ENCODE data around the gene ENC1. TPM values are rescaled to one million over a fixed set of nuclear protein-coding genes. Genes with fewer than 3 reads are reported as not detected.

The ENC1 gene
- total and polyA plus RNA-seq, 2 experiments from 2014 or later = 58.8 to 151 TPM

GRCh38 chr5:74616236-74617146 lies 24.0 kb downstream of the ENC1 start:
- Histone ChIP-seq H3K27ac (peak overlapping the region; percentile 77), H3K9me2 (replicated peaks; ENCODE audit: insufficient read depth) (no peaks in the 10 kb centered on the region), H3K36me3 (replicated peaks; ENCODE audit: insufficient read depth, low read depth) (no peaks in the 10 kb centered on the region), H3K27me3 (no peaks in the 10 kb centered on the region), H2AFZ (no peak overlapping the region), H3K4me3 (no peak overlapping the region), H3K4me2 (no peak overlapping the region), H3K79me2 (no peaks in the 10 kb centered on the region), H4K20me1 (ENCODE audit: insufficient read depth, poor library complexity, severe bottlenecking) (no peaks in the 10 kb centered on the region), H3K4me1 (ENCODE audit: insufficient read depth) (peaks cover 6% of the 10 kb centered on the region), H3K9me3 (ENCODE audit: low read depth) (no peaks in the 10 kb centered on the region)
- TF ChIP-seq EZH2phosphoT487 (IDR thresholded peaks at IDR 0.05; ENCODE audit: low read depth, severe bottlenecking, unreplicated experiment) (no peak), EZH2 (IDR thresholded peaks at IDR 0.05; ENCODE audit: borderline replicate concordance) (no peak)
- TF ChIP-seq, protein P1, sequence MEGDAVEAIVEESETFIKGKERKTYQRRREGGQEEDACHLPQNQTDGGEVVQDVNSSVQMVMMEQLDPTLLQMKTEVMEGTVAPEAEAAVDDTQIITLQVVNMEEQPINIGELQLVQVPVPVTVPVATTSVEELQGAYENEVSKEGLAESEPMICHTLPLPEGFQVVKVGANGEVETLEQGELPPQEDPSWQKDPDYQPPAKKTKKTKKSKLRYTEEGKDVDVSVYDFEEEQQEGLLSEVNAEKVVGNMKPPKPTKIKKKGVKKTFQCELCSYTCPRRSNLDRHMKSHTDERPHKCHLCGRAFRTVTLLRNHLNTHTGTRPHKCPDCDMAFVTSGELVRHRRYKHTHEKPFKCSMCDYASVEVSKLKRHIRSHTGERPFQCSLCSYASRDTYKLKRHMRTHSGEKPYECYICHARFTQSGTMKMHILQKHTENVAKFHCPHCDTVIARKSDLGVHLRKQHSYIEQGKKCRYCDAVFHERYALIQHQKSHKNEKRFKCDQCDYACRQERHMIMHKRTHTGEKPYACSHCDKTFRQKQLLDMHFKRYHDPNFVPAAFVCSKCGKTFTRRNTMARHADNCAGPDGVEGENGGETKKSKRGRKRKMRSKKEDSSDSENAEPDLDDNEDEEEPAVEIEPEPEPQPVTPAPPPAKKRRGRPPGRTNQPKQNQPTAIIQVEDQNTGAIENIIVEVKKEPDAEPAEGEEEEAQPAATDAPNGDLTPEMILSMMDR (IDR thresholded peaks at IDR 0.05; ENCODE audit: poor library complexity) = no peak
- peak; percentile 37 for DNase-seq (ENCODE audit: low spot score)
- WGBS (ENCODE audit: low lambda C conversion rate, missing lambda C conversion rate) = 68% methylated on average over 23 of the region's 23 CpGs

DNA sequence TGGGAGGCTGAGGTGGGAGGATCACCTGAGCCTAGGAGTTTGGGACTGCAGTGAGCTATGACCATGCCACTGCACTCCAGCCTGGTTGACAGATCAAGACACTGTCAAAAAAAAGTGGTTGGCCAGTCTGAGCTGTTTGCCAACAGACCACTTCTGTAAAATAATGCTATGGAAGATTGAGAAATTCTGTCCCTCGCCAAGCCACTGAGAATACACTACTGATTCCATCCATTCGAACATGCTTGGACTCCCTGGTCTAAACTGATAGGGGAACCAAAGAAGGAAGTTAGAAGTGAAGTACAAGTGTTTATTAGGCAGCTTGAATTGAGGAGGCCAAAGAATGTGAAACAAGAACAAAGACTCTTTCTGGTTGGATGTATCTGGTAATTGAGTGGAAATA lies 27.2 kb downstream of the ENC1 start:
- Histone ChIP-seq H3K36me3 (replicated peaks; ENCODE audit: insufficient read depth, low read depth) (no peaks in the 10 kb centered on the region), H3K27ac (no peak overlapping the region), H3K4me1 (ENCODE audit: insufficient read depth) (peaks cover 7% of the 10 kb centered on the region), H4K20me1 (ENCODE audit: insufficient read depth, poor library complexity, severe bottlenecking) (no peaks in the 10 kb centered on the region), H3K4me2 (no peak overlapping the region), H3K27me3 (no peaks in the 10 kb centered on the region), H2AFZ (no peak overlapping the region), H3K4me3 (no peak overlapping the region), H3K79me2 (no peaks in the 10 kb centered on the region), H3K9me2 (replicated peaks; ENCODE audit: insufficient read depth) (no peaks in the 10 kb centered on the region), H3K9me3 (ENCODE audit: low read depth) (no peaks in the 10 kb centered on the region)
- TF ChIP-seq, protein P1 (IDR thresholded peaks at IDR 0.05; ENCODE audit: poor library complexity) = no peak
- no peak for TF ChIP-seq EZH2 (IDR thresholded peaks at IDR 0.05; ENCODE audit: borderline replicate concordance)
- no peak for TF ChIP-seq EZH2phosphoT487 (IDR thresholded peaks at IDR 0.05; ENCODE audit: low read depth, severe bottlenecking, unreplicated experiment)
- no peak for DNase-seq (ENCODE audit: low spot score)
- 100% methylated on average over 2 of the region's 2 CpGs for whole genome bisulfite sequencing (ENCODE audit: low lambda C conversion rate, missing lambda C conversion rate)

GRCh38 chr5:74612045-74612444 lies 28.5 kb downstream of the ENC1 start:
- Histone ChIP-seq H3K27ac (peak overlapping the region; percentile 16), H3K4me1 (ENCODE audit: insufficient read depth) (peaks cover 3% of the 10 kb centered on the region), H3K4me3 (no peak overlapping the region), H4K20me1 (ENCODE audit: insufficient read depth, poor library complexity, severe bottlenecking) (no peaks in the 10 kb centered on the region), H3K9me3 (ENCODE audit: low read depth) (no peaks in the 10 kb centered on the region), H3K27me3 (no peaks in the 10 kb centered on the region), H2AFZ (no peak overlapping the region), H3K36me3 (replicated peaks; ENCODE audit: insufficient read depth, low read depth) (no peaks in the 10 kb centered on the region), H3K9me2 (replicated peaks; ENCODE audit: insufficient read depth) (no peaks in the 10 kb centered on the region), H3K4me2 (no peak overlapping the region), H3K79me2 (no peaks in the 10 kb centered on the region)
- TF ChIP-seq EZH2phosphoT487 (IDR thresholded peaks at IDR 0.05; ENCODE audit: low read depth, severe bottlenecking, unreplicated experiment) = no peak
- TF ChIP-seq, protein P1 (IDR thresholded peaks at IDR 0.05; ENCODE audit: poor library complexity) = no peak
- DNase-seq (ENCODE audit: low spot score) = peak; percentile 53
- WGBS (ENCODE audit: low lambda C conversion rate, missing lambda C conversion rate) = 74% methylated on average over 3 of the region's 3 CpGs

Data from hepatocyte (in vitro differentiated cells).